Measurements from ENCODE around the gene C19orf47. TPM values are rescaled to one million over a fixed set of nuclear protein-coding genes. Genes with fewer than 3 reads are reported as not detected.

Gene C19orf47
- total RNA-seq, 1 donor from 2014 or later = 18.6 TPM

- Mint-ChIP-seq H3K4me1 (ENCODE audit: unreplicated experiment) (peaks cover 7% of the 10 kb centered on the region), H3K36me3 (no peaks in the 10 kb centered on the region), H3K9me3 (no peaks in the 10 kb centered on the region), H3K27me3 (peaks cover 3% of the 10 kb centered on the region), H3K27ac (no peak overlapping the region), H3K4me3 (no peak overlapping the region)
- DNase-seq (ENCODE audit: extremely low spot score, unreplicated experiment) = no peak
- TF ChIP-seq CTCF (conservative IDR thresholded peaks at IDR 0.05) = no peak
Measured at GRCh38 chr19:40393894-40394815, 46.0 kb upstream of the C19orf47 start.

- no peaks in the 10 kb centered on the region for H3K36me3 Mint-ChIP-seq
- no peak for TF ChIP-seq CTCF (conservative IDR thresholded peaks at IDR 0.05)
- peaks cover 4% of the 10 kb centered on the region for H3K4me1 Mint-ChIP-seq (ENCODE audit: unreplicated experiment)
- no peaks in the 10 kb centered on the region for H3K27me3 Mint-ChIP-seq
- no peak for DNase-seq (ENCODE audit: extremely low spot score, unreplicated experiment)
- H3K4me3 Mint-ChIP-seq = no peak overlapping the region
- H3K27ac Mint-ChIP-seq = peak overlapping the region; percentile 37
- no peaks in the 10 kb centered on the region for H3K9me3 Mint-ChIP-seq
Measured at GRCh38 chr19:40392894-40393517, 44.8 kb upstream of the C19orf47 start.

- Mint-ChIP-seq H3K9me3 (no peaks in the 10 kb centered on the region), H3K27ac (peak overlapping the region; percentile 37), H3K27me3 (no peaks in the 10 kb centered on the region), H3K4me3 (no peak overlapping the region), H3K36me3 (no peaks in the 10 kb centered on the region), H3K4me1 (ENCODE audit: unreplicated experiment) (peaks cover 4% of the 10 kb centered on the region)
- TF ChIP-seq CTCF (conservative IDR thresholded peaks at IDR 0.05) = no peak
- DNase-seq (ENCODE audit: extremely low spot score, unreplicated experiment) = no peak
Measured at GRCh38 chr19:40392123-40392522, 43.9 kb upstream of the C19orf47 start.

GRCh38 chr19:40390084-40390742 lies 42.0 kb upstream of the C19orf47 start, which contains the start of gene HIPK4:
Gene HIPK4 (minus strand): TSS chr19:40390181. CDS start chr19:40389902, 279 bp downstream.
- Mint-ChIP-seq H3K27ac (no peak within 1 kb of the TSS), H3K27me3 (no peaks in the 10 kb centered on the region), H3K36me3 (no peaks in the 10 kb centered on the region), H3K4me3 (no peak within 1 kb of the TSS), H3K9me3 (no peaks in the 10 kb centered on the region), H3K4me1 (ENCODE audit: unreplicated experiment) (peaks cover 4% of the 10 kb centered on the region)
- no peak for DNase-seq (ENCODE audit: extremely low spot score, unreplicated experiment)
- no peak for TF ChIP-seq CTCF (conservative IDR thresholded peaks at IDR 0.05)

- Mint-ChIP-seq H3K4me1 (ENCODE audit: unreplicated experiment) (peaks cover 4% of the 10 kb centered on the region), H3K4me3 (no peak overlapping the region), H3K36me3 (no peaks in the 10 kb centered on the region), H3K27me3 (no peaks in the 10 kb centered on the region), H3K9me3 (no peaks in the 10 kb centered on the region), H3K27ac (no peak overlapping the region)
- no peak for DNase-seq (ENCODE audit: extremely low spot score, unreplicated experiment)
- TF ChIP-seq CTCF (conservative IDR thresholded peaks at IDR 0.05) = no peak
Measured at GRCh38 chr19:40389404-40390083, 41.3 kb upstream of the C19orf47 start.
